Esophagus (tissue), 2 donors: ENCODE measurements around the gene LITAFD. TPM values are rescaled to one million over a fixed set of nuclear protein-coding genes. Genes with fewer than 3 reads are reported as not detected.

ENCODE experiments used
- H3K27ac ChIP-seq, 2 donors: one replicate each; pipeline ENCODE4 v1.5.1; 2013; ENCODE audit warnings: low read depth in 2 of 2, mild to moderate bottlenecking in 2 of 2, inconsistent platforms in 1 of 2, low read length in 1 of 2, moderate library complexity in 1 of 2
- H3K27me3 ChIP-seq, 2 donors: one replicate each; pipeline ENCODE4 v1.6.1; 2013; ENCODE audit warnings: low read length in 2 of 2, control low read depth in 1 of 2, mild to moderate bottlenecking in 1 of 2; ENCODE audit not compliant: insufficient read depth in 2 of 2, control insufficient read depth in 1 of 2
- H3K36me3 ChIP-seq, 2 donors: one replicate each; pipeline ENCODE4 v1.6.1; 2013; ENCODE audit warnings: low read length in 1 of 2; ENCODE audit not compliant: control insufficient read depth in 2 of 2, insufficient read depth in 2 of 2
- H3K4me1 ChIP-seq, 2 donors: one replicate each; pipeline ENCODE4 v1.6.1; 2013; ENCODE audit warnings: low read length in 1 of 2; ENCODE audit not compliant: control insufficient read depth in 2 of 2, insufficient read depth in 2 of 2
- H3K4me3 ChIP-seq, 2 donors: one replicate each; pipeline ENCODE4 v1.5.1; 2013; ENCODE audit warnings: low read length in 2 of 2, mild to moderate bottlenecking in 2 of 2, low read depth in 1 of 2, moderate library complexity in 1 of 2
- H3K9me3 ChIP-seq, 2 donors: one replicate each; pipeline ENCODE4 v1.6.1; 2013; ENCODE audit warnings: mild to moderate bottlenecking in 2 of 2, low read depth in 1 of 2, low read length in 1 of 2, moderate library complexity in 1 of 2; ENCODE audit not compliant: control insufficient read depth in 2 of 2, insufficient read depth in 1 of 2
- WGBS, 2 donors: extraction: QIAGEN DNeasy Blood & Tissue Kit; methylation state at CpG; one replicate each; pipeline ENCODE4 v1.1.7; 2013; 5-methylcytosine and 5-hydroxymethylcytosine counted together
- polyA plus RNA-seq, 2 donors: library from polyadenylated mRNA; stranded (reverse); fragments of 200-250 nt; gene quantifications; one replicate each; pipeline ENCODE4 v1.2.3, GENCODE V29; 2013
- donor health status: healthy with polysubstance abuse.
- donor health status: Bipolar disorder and iron deficiency.

Gene LITAFD
- polyA plus RNA-seq, 2 donors = not detected

- Histone ChIP-seq H3K9me3 (no peaks in the 10 kb centered on the region), H3K4me3 (no peak overlapping the region), H3K27me3 (no peaks in the 10 kb centered on the region), H3K36me3 (peaks cover 0 to 26% of the 10 kb centered on the region in 2 donors), H3K4me1 (peaks cover 2 to 15% of the 10 kb centered on the region in 2 donors), H3K27ac (peak overlapping the region in 1 of 2 donors; percentile 29)
- 86 to 88% methylated on average over 26 of the region's 26 CpGs for WGBS, 2 donors
Measured at GRCh38 chr16:8848231-8848938, 33.8 kb upstream of the LITAFD start.

GRCh38 chr16:8848939-8849391 lies 33.2 kb upstream of the LITAFD start:
- Histone ChIP-seq H3K4me1 (peaks cover 2 to 15% of the 10 kb centered on the region in 2 donors), H3K27me3 (no peaks in the 10 kb centered on the region), H3K36me3 (peaks cover 0 to 26% of the 10 kb centered on the region in 2 donors), H3K4me3 (no peak overlapping the region), H3K9me3 (no peaks in the 10 kb centered on the region), H3K27ac (peak overlapping the region; percentile 28 to 84)
- 64 to 80% methylated on average over 8 of the region's 8 CpGs for WGBS, 2 donors

- 82 to 88% methylated on average over 19 of the region's 19 CpGs for WGBS, 2 donors
- Histone ChIP-seq H3K4me1 (peaks cover 2 to 15% of the 10 kb centered on the region in 2 donors), H3K9me3 (no peaks in the 10 kb centered on the region), H3K27me3 (no peaks in the 10 kb centered on the region), H3K27ac (peak overlapping the region; percentile 44 to 84), H3K4me3 (no peak overlapping the region), H3K36me3 (peaks cover under 1 to 29% of the 10 kb centered on the region in 2 donors)
Measured at GRCh38 chr16:8849411-8850011, 32.6 kb upstream of the LITAFD start.

GRCh38 chr16:8850279-8850885 lies 31.8 kb upstream of the LITAFD start:
- H3K4me3 ChIP-seq = no peak overlapping the region
- peak overlapping the region; percentile 44 to 84 for H3K27ac ChIP-seq
- H3K27me3 ChIP-seq = no peaks in the 10 kb centered on the region
- 30 to 48% methylated on average over 11 of the region's 11 CpGs for WGBS, 2 donors
- H3K4me1 ChIP-seq = peaks cover 2 to 13% of the 10 kb centered on the region in 2 donors
- no peaks in the 10 kb centered on the region for H3K9me3 ChIP-seq
- H3K36me3 ChIP-seq = peaks cover 9 to 36% of the 10 kb centered on the region in 2 donors

- H3K9me3 ChIP-seq = no peaks in the 10 kb centered on the region
- peaks cover 10 to 38% of the 10 kb centered on the region in 2 donors for H3K36me3 ChIP-seq
- peaks cover 2 to 12% of the 10 kb centered on the region in 2 donors for H3K4me1 ChIP-seq
- peak overlapping the region; percentile 44 to 84 for H3K27ac ChIP-seq
- 82 to 89% methylated on average over 8 of the region's 8 CpGs for WGBS, 2 donors
- H3K4me3 ChIP-seq = no peak overlapping the region
- H3K27me3 ChIP-seq = no peaks in the 10 kb centered on the region
Measured at GRCh38 chr16:8851761-8852403, 30.3 kb upstream of the LITAFD start.

- peaks cover 10 to 39% of the 10 kb centered on the region in 2 donors for H3K36me3 ChIP-seq
Measured at GRCh38 chr16:8852534-8852933, 29.6 kb upstream of the LITAFD start.

GRCh38 chr16:8853150-8853549 lies 29.0 kb upstream of the LITAFD start:
- H3K9me3 ChIP-seq = no peaks in the 10 kb centered on the region
- H3K27me3 ChIP-seq = no peaks in the 10 kb centered on the region
- H3K4me3 ChIP-seq = no peak overlapping the region
- H3K4me1 ChIP-seq = peaks cover 2 to 15% of the 10 kb centered on the region in 2 donors
- H3K27ac ChIP-seq = peak overlapping the region; percentile 5 to 84
- H3K36me3 ChIP-seq = peaks cover 10 to 39% of the 10 kb centered on the region in 2 donors
- WGBS, 2 donors = 77 to 78% methylated on average over 7 of the region's 7 CpGs

More at GRCh38 chr16:8852534-8852933, 29.6 kb upstream of the LITAFD start:
- 72 to 76% methylated on average over 8 of the region's 8 CpGs for WGBS, 2 donors
- H3K27ac ChIP-seq = peak overlapping the region; percentile 5 to 84
- no peaks in the 10 kb centered on the region for H3K9me3 ChIP-seq
- peaks cover 2 to 12% of the 10 kb centered on the region in 2 donors for H3K4me1 ChIP-seq
- H3K4me3 ChIP-seq = no peak overlapping the region
- H3K27me3 ChIP-seq = no peaks in the 10 kb centered on the region

GRCh38 chr16:8853611-8854010 lies 28.5 kb upstream of the LITAFD start:
- WGBS, 2 donors = 80 to 85% methylated on average over 7 of the region's 7 CpGs
- H3K4me3 ChIP-seq = no peak overlapping the region
- H3K36me3 ChIP-seq = peaks cover 10 to 39% of the 10 kb centered on the region in 2 donors
- no peaks in the 10 kb centered on the region for H3K27me3 ChIP-seq
- H3K27ac ChIP-seq = peak overlapping the region in 1 of 2 donors; percentile 84
- H3K9me3 ChIP-seq = no peaks in the 10 kb centered on the region
- peaks cover 2 to 19% of the 10 kb centered on the region in 2 donors for H3K4me1 ChIP-seq

GRCh38 chr16:8854298-8854948 lies 27.7 kb upstream of the LITAFD start:
- Histone ChIP-seq H3K27me3 (no peaks in the 10 kb centered on the region), H3K27ac (peak overlapping the region in 1 of 2 donors; percentile 27)

More at GRCh38 chr16:8854298-8854948, 27.7 kb upstream of the LITAFD start:
- 92 to 96% methylated on average over 9 of the region's 9 CpGs for WGBS, 2 donors
- Histone ChIP-seq H3K36me3 (peaks cover 10 to 39% of the 10 kb centered on the region in 2 donors), H3K4me3 (no peak overlapping the region), H3K9me3 (no peaks in the 10 kb centered on the region), H3K4me1 (peaks cover 1 to 26% of the 10 kb centered on the region in 2 donors)
